HG03442 (cell line): ENCODE measurements around the gene DPP8.
"Not testable (repeated sequence)": the region's sequence is repeated elsewhere in the genome, so short reads cannot be mapped to it uniquely, and the experiment has no call there.

Experiments
- ATAC-seq: cut with Tn5 transposase; IDR thresholded peaks from one replicate; pipeline ENCODE4 v1.9.1; 2021; ENCODE audit warnings: mild to moderate bottlenecking, moderate library complexity; ENCODE audit not compliant: unreplicated experiment

DPP8 gene

DNA sequence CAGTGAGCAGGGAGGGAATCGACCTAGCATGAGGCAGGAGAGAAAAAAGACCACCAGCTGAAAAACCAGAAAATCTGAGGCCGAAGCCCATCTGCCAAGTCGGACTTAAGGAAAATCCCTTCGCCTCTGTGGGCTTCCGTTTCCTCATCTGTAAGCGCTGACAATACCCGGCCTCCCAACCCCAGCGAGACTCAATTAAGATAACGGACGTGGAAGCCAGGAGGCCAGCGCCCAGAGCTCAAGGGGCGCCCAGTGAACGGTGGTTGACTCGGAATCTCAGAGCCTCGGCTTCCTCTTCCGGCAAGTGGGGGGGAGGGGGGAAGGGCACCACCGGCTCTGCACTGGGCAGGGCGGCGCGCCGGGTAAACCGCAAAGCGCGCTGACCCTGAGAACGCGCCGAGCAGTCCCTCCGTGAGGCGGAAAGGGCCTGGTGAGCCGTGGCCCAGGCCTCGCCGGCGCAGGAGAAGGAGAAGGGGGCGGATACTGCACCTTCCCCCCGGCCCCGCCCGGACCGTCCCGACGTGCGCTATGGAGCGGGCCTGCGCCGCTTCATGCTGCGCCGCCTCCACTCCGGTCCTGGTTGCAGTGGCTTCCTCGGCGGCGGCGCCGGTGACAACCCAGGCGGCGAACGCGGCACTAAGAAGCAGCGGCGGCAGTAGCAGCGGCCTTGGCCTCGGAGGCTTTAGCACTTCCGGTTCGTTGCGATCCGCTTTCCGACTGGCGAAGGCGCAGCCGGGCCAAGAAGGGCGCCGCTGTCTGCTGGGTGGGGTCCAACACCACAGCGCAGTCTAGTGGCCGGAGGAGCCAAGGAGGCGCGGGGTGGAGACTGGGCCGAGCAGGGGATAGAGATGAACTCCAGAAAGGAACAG is at the start of gene DPP8:
Gene DPP8 (minus strand): TSS at position 693 of the 869 bp plus-strand sequence. CDS start 5,136 bp downstream, outside the sequence.
- ATAC-seq = peak; percentile 89

DNA sequence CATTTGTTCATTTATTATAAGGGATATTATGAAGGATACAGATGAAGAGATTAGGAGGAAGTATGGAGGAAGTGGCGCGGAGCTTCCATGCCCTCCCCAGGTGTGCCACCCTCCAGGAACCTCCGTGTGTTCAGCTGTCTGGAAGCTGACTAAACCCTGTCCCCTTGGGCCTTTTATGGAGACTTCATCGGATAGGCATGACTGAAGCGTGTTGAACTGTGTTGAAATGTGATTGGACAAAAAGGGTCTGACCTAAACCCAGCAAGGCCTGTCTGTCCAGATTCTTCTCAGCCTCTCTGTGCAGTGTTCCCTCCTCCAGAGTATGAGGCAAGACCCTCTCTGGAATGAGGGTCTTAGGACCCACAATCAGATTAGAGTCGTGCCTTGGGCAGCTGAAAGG is 44.4 kb upstream of the DPP8 start:
- no peak for ATAC-seq

DNA sequence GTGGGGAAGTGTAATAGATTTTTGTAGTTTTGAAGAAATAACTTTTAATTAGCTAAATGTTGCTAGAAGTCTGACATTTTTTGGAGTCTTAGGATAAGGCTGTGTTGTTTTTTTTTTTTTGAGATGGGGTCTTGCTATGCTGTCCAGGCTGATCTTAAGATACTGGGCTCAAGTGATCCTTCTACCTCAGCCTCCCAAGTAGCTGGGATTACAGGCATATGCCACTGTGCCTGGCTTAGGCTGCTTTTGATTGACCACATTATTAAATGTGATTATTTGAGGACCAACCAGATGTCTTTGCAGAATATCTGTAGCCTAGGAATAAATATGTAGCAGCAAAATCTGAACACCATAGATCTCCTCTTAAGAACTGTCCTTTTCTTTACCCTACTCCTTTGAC is 42.5 kb upstream of the DPP8 start:
- no peak for ATAC-seq

DNA sequence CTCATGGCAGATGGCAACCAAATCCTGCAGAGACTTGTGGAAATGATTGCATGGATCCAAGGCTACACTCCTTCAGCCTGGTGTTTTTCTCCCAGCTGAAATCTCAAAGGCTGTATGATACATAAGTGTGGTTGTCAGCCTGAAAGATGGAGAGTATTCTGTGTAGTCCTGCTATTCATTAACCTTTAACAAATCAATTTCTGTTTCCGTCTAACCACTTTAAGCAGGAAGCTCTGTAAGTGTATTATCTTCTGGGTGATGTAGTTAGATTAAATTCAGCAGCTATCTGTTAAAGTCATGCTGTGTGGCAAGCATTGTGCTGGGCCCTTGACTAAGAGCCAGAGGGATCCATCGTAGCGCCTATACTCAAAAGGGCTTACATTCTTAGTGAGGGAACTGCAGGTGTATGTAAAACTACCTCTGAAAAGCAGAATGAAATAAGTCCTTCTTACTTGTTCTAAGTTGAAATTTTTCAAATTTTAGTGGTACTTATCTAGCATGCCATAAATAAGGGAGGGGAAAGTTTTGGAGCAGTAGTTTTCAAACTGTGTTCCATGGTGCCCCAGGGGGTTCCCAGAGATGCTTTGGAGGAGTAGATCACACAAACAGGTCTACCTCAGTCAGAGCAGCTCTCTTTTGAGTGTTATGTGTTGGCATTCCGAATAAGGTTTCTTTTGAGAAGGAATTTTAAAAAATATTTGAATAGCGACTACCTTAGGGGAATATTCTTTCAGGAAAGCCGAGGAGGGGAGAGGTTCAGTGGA is 41.7 kb upstream of the DPP8 start:
- ATAC-seq = no peak

DNA sequence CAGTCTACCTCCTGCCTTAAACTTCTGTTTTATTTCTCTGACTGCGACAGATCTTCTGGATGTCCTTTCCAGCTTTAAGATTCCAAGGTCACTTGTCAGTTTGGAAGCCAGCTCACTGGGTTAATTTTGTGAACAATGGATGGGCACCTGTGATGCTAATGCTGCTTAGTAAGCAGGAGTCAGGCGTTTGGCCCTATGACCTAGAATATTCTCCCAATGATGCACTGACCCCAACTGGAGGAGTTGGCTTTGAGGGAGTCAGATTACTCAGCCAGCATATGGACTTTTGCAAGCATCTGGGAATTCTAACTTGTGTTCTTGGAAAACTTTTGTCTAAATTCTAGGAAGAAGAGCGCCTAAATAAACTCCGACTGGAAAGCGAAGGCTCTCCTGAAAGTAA is 40.8 kb upstream of the DPP8 start:
- ATAC-seq = no peak

DNA sequence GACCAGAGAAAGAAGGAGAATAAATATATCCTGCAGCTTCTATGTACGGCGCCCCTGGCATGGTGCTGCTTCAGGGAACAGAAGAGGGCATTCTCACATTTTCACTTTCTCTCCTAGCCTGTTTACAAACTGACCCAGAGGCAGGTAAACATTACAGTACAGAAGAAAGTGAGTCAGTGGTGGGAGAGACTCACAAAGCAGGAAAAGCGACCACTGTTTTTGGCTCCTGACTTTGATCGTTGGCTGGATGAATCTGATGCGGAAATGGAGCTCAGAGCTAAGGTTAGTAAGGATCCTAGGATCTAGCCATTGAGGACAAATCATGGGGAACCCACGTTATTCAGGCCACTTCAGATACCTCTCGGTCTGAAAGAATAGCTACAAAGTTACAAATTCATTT is 39.1 kb upstream of the DPP8 start:
- ATAC-seq = no peak

DNA sequence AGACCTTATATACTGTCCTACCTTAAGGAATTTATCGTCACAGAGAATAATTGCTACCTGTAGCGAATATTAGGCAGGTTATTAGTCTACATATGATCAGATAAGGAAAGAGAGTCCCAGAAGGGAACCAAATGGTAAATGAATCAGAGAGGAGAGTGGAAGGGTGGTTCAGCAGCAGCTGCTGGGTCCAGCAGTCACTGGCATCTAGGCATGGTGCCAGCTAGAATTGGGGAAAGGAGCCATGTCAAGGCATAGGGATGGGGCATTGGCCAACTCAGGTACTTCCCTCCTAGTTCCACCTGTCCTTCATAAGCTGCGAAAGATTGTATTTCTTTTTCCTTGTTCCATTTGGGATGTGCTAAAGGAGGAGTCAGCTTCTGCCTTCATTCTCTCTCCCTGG is 36.2 kb upstream of the DPP8 start:
- no peak for ATAC-seq

DNA sequence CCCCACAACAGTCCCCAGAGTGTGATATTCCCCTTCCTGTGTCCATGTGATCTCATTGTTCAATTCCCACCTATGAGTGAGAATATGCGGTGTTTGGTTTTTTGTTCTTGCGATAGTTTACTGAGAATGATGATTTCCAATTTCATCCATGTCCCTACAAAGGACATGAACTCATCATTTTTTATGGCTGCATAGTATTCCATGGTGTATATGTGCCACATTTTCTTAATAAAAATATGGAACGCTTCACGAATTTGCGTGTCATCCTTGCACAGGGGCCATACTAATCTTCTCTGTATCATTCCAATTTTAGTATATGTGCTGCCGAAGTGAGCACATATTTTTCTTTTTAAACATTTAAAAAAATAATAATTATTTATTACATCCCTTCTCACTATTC is 35.4 kb upstream of the DPP8 start:
- not testable (repeated sequence) for ATAC-seq

DNA sequence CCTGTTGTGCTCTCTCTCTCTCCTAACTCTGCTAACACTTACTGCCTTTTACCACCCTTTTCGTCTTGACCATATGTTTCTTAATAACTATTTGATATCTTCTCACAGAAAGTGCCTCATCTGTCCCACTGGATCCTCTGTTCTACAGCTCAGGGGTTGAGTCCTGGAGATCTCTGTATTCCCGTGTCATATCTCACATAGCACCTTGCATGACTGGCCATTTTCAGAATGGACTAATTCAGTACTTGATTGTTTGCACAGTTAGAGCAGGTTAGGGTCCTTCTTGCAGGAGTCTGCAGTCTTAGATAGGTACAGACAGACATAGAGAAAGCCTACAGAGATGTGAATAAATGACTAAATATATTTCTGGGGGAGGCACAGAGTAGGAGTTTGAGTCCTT is 33.7 kb upstream of the DPP8 start:
- ATAC-seq = no peak

DNA sequence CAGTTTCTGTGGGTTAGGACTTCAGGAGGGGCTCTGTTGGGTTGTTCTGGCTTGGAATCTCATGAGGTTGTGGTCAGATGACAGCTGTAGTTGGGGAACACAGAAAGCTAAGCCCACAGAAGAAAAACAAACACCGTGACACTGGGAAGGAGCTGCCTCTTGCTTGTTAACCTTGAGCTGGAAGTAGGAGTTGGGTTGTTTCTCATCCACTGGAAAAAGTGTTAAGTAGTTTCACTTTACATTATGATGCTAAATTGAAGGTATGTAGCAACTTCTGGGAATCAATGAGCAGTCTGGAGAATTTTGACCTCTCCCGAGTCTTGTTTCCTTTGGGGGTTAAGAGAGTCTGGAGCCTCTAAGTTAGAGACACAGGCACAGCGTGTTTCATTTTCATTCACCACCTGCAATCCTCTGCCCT is 33.2 kb upstream of the DPP8 start:
- ATAC-seq = no peak

DNA sequence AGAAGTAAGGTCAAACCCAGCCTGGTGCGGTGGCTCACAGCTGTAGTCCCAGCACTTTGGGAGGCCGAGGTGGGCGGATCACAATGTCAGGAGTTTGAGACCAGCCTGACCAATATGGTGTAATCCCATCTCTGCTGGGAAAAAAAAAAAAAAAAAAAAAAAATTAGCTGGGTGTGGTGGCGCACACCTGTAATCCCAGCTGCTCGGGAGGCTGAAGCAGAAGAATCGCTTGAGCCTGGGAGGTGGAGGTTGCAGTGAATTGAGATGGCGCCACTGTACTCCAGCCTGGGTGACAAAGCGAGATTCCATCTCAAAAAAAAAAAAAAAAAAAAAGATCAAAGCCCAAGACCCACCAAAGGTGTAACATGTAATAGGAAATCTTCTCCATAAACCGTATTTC is 31.8 kb upstream of the DPP8 start:
- ATAC-seq = not testable (repeated sequence)

DNA sequence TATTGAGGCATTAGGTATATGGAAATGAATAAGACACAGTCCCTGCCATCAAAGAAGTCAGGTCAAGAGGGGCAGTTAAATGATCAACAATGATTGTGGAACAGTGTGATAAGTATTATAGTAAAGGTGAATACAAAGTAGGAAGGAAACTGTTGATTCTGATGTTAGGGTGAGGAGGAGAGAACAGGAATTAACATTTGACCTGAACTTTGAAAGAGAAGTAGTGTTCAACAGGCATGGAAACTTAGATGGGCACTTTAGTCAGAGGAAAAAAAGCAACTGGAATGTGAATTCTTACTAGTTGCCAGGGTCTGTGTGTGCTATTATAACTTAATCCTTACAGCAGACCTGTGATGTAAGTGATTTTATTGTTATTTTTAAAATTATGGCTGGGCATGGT is 30.4 kb upstream of the DPP8 start:
- no peak for ATAC-seq

DNA sequence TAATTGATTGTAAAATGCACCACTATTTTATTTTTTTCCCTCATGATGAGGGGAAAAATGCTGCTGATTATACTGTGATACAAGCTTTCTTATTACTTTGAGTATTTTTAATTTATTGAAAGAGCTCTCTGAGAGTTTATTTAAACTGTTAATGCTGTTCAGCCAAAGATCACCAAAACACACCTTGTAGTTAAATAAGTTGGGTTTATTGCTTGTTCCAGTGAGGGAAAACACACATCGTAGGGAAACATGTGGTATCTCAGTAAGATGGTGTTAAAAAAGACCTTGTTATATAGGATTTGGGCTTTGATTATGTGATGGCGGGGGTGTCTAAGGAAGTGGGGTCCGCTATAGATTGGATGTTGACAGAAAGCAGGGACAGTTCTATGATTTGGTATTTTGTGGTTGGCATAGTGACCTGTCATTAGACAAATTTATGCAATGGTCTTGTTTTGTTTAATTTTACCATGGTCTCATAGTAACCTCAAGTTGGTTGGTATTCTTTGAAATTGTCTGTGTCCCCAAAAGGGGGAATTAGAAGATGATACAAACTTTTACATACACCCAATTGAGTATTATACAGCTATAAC is 23.8 kb upstream of the DPP8 start:
- ATAC-seq = no peak

DNA sequence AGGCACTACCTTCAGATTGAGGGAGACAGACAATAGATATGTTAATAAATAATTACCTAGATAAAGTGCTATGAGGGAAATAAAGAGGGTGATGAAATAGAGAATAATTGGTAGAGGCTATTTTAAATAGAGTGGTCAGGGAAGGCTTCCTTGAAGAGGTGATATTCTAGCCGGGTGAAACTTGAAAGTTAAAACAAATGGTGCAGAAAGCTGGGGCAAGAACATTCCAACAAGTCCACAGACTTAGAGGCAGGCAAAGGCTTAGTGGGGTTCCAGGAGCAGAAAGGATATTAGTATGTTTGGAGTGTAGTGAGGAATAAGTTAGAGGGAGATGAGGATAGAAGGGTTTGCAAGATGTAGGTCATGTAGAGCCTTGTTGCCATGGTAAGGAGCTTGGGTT is 22.8 kb upstream of the DPP8 start:
- no peak for ATAC-seq

DNA sequence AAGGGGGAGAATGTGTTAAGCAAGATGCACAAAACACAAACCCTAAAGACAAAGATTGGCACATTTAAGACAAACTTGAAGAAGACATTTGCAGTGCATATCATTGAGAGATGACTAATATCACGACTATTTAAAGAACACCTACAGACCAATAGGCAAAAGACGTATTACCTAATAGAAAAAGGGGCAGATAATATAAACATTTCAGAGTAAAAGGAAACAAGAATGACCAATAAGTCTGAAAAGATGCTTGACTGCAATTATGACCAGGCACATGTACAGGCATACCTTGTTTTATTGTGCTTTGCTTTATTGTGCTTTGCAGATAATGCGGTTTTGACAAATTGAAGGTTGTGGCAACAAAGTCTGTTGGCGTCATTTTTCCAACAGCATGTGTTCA is 17.7 kb upstream of the DPP8 start:
- ATAC-seq = no peak

DNA sequence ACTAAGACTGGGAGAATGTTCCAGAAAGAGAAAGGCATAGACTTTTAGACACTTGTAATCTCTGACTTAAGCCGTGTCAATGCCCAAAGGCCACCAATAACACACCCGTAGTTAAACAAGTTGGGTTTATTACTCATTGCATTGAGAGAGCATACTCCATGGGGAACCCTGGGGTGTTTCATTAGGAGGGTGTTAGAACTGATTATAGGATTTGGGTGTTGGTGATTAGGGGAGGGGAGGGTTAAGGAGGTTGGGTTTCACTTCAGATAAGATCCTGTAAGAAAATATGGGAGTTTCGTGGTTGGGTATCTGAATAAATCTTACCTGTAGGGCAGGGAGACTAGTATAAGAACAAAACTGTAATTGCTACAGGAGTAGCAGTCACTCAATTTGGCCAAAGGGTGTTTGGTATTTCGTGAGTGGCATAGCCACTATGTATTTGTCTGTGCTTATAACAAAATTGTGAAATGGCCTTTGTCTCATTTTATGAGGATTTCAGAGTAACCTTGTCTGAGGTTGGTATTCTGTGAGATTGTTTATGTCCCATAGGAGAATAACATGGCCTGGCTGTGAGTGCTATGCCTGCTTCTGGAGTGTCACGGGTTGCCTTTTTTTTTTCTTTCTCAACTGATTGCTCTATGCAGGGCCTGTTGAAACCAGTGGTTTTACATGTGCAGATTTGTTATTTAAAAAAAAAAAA is 15.7 kb upstream of the DPP8 start:
- no peak for ATAC-seq

DNA sequence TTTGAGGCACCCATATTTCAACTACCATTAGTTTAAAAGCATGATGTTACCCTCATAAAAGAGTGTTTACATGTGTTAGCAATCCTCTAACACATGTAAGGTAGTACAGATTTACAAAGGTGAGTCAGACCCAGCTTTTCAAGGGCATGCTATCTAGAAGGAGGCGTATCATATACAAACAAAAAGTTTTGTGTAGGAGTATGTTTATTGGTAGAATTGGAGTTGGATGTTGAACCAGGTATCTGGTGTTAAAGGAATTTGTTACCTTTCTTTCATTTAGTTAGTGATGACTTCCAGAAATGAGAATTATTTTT is 15.2 kb upstream of the DPP8 start:
- ATAC-seq = no peak

DNA sequence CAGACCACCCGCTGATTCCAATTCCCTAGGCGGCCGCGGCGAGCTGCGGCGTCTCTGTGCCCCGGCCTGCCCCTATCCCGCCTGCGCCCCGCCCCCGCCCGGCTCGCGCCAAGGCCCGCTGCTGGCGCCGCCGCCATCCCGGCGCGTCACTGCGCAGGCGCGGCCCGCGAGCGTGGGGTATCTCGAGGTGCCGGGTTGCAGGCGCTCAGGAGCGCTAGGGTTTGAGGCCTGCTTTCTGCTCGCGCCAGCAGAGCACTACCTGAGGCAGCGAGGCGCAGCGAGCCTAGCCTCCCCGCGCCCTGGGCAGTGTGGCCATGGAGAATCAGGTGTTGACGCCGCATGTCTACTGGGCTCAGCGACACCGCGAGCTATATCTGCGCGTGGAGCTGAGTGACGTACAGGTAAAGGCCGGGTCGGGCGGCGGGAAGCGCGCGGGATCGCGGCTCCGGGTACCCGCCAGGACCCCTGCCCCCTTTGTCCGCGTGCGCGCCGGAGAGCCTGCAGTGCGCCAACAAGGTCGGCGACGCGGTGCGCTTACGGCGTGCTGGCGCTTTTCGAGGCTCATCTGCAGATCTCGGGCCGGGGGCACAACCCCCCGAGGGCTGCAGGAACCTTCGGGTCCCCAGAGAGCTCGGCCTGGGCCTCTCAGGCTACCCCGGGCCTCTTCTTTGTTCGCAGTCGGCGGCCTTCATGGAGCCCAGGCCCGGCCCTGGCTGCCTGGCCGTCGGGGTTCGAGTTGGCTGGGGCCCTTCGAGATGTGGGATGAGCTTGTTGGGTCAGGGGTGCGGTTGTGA is 13.0 kb upstream of the DPP8 start, which contains the start of gene HACD3:
Gene HACD3 (plus strand): TSS at position 146 of the 794 bp plus-strand sequence. CDS start 169 bp downstream, at position 315.
- peak; percentile 78 for ATAC-seq

DNA sequence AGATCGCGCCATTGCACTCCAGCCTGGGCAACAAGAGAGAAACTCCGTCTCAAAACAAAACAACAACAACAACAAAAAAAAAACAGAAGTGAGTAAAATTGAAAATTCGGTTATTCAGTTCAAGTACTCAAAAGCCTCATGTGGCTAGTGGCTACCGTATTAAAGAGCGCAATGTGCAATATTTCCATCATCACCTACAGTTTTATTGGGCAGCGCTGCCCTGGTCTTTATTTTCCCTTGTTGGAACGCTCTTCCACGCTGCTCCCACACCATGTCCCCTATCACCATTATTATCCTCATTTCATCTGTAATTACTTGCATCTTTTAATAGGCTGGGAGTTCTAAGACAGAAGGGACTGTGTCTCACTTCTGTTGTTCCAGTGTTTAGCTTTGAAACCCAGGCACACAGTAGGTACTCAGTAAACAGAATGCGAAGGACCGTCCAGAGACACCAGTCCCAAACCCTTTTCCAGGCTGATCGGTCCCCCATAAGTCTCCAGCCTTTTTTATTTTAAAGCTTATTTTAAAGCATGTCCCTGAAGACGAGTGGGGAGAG is 12.4 kb upstream of the DPP8 start:
- ATAC-seq = no peak

DNA sequence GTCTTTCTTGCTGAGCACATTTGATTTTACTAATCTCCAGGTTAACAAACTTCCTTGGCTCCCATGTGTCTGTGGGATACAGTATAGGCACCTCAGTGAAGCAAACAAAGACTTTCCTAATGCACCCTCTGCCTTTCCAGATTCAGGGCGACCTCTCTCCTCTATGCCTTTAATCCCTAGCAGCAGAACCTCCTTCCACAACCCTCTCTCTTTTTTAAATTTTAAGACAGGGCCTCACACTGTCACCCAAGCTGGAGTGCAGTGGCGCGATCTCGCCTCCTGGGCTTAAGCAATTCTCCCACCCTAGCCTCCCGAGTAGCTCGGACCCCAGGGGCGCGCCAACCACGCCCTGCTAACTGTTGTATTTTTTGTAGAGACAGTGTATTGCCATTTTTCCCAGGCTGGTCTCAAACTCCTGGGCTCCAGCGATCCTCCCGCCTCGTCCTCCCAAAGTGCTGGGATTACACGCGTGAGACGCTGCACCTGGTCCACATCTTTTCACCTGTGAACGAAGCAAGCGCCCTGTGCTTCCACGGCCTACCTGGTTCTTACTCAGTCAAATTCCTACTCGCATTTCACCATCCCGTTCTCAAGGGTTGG is 11.1 kb upstream of the DPP8 start:
- no peak for ATAC-seq
